GM18873 (cell line): ENCODE results near the gene ZNF25.
"Not testable (repeated sequence)": the region's sequence is repeated elsewhere in the genome, so short reads cannot be mapped to it uniquely, and the experiment has no call there.

Experiments
- ATAC-seq: cut with Tn5 transposase; IDR thresholded peaks from one replicate; pipeline ENCODE4 v1.9.1; 2021; ENCODE audit warnings: mild to moderate bottlenecking, moderate library complexity, moderate number of reproducible peaks; ENCODE audit not compliant: unreplicated experiment, low FRiP score

Gene ZNF25

DNA sequence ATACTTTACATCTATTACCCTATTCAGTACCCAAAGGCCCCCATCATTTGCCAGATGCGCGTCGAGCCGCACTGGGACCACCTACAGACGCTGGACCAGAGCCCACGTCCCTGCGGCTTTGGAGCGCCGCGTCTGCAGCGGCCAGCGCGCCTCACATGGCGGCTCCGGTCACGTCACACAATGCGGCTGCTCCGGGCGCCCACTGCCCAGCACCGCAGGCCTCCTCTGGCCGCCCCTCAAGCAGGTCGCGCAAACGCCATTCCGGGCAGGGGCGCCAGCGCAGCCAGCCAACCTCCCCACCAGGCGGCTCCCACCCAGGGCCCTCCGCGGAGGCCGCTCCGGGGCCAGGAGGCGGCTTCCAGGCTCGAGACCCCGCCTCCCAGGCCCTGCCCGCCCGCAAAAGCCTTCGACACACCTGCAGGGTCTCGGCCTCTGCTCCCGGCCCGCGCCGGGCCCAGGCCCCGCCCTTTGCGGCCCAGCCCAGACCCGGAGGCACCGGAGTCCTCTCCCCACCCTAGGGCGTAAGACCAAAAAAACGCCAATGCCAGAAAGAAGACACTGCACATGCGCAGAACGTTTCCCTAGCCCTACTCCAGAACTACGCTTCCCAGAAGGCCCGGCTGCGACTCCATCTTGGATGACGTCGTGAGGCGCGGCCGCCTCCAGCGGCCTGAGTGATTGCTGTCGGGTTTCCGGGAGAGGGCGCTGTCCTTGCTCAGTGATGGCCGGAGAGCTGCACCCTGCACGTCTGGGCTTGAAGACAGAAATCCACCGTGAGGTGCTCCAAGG, at the start of gene ZNF25:
Gene ZNF25, minus strand, starts transcription at position 557 of the 789 bp plus-strand sequence. CDS start 4,925 bp downstream, outside the sequence.
- peak; percentile 92 for ATAC-seq

DNA sequence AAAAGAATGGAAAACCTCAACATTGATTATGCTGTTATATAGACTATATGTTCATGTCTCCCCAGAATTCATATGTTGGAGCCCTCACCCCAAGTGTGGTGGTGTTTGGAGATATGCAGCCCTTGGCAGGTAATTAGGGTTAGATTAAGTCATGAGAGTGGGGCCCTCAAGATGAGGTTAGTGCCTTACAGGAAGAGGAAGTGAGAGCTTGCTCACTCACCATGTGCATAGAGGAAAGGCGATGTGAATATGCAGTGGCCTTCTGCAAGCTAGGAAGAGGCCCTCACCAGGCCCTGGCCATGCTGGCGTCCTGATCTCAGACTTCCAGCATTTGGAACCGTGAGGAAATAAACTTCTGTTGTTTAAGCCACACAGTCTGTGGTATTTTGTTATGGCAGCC, 48.8 kb upstream of the ZNF25 start:
- peak; percentile 66 for ATAC-seq

DNA sequence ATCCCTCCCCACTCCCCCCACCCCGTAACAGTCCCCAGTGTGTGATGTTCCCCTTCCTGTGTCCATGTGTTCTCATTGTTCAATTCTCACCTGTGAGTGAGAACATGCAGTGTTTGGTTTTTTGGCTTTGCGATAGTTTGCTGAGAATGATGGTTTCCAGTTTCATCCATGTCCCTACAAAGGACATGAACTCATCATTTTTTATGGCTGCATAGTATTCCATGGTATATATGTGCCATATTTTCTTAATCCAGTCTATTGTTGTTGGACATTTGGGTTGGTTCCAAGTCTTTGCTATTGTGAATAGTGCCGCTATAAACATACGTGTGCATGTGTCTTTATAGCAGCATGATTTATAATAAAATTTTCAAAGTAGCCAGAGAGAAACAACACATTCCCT, 42.7 kb upstream of the ZNF25 start:
- ATAC-seq, result not testable (repeated sequence)

DNA sequence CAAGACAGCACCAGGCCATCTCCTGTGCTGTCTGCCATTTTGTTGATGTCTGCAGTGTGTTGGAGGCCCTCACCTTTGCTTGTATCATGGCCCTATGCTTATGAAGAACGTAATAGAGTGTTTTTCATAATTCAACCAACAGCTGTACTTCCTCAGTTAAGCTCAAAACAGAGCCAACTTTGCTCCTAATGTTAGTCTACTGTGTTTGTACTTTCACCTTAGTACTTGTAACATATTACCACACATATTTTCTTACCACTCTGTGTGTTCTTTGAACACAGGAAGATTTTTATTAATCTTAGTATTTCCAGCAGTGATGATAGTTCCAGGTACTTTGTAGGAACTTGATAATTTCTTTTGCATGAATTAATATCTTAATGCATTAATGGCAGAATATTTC, 39.9 kb upstream of the ZNF25 start:
- ATAC-seq, result no peak

DNA sequence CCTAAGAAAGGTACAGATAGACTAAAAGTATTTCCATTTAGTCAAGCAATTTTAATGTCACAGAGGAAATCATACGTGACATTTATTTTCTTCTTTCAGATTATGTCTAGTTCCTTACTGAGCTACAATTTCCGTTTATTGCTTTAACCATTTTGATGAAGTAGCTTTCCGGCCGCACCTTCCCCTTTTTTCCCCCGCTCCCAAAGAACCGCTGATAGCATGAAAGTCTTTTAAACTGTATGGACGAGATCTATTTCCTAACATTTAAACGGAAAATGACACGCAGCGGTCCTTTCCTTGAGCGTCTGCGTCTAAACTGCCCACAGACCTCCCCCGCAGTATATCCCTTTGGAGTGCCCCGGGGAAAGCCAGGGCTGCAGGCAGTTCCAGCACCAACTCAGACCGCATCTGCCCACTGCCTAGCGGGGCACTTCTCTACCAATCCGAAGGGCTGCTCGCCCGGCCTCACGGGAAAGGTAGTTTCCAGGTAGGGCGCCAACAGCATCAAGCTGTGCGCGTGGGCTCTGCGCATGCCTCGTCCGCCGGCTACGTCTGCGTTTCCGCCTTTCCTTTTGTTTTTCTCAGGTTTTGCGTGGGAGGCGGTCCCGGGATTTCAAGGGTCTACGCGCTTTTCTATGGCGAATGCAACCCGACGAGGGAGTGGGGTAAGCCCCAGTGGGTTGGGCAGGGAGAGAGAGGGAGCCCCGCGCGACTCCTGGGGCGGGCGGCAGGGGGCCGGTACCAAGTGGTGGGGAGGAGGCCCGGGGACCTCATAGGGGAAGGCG, 33.9 kb upstream of the ZNF25 start, which contains the start of gene ZNF33A:
Gene ZNF33A, plus strand, starts transcription at position 557 of the 785 bp plus-strand sequence. CDS start 1,667 bp downstream, outside the sequence.
- peak; percentile 84 for ATAC-seq

DNA sequence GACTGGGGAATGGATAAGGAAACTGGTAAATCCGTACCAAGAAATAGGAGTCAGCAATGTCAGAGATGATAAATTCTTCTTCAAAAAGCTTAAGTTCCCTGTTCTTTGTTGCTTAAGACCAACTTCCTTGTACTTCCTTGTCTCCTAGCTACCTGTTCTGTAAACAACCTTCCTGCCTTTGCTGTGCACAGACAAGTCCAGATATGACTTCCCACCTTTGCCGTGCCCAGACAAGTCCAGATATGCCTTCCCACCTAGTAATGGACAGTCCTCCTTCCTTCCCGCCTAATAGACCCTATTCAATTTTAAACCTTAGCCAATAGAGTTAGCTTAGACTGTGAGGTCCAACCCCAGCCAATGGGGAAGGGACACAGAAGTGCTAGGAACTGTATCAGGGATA, 31.5 kb upstream of the ZNF25 start:
- no peak for ATAC-seq

DNA sequence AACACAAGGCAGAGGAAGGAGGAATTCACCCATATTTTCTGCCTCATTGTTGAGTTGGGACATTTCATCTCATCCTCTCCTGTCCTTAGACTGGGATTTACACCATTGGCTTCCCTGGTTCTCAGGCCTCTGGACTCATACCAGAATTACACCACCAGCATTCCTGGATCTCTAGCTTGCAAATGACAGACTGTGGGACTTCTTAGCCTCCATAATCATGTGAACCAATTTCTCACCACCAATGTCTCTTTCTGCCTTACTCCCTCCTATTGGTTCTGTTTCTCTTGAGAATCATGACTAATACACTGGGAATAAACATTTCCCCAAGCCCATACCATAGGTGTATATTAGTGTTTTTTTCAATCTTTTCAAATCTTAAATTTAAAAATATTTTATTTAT, 31.1 kb upstream of the ZNF25 start:
- no peak for ATAC-seq

DNA sequence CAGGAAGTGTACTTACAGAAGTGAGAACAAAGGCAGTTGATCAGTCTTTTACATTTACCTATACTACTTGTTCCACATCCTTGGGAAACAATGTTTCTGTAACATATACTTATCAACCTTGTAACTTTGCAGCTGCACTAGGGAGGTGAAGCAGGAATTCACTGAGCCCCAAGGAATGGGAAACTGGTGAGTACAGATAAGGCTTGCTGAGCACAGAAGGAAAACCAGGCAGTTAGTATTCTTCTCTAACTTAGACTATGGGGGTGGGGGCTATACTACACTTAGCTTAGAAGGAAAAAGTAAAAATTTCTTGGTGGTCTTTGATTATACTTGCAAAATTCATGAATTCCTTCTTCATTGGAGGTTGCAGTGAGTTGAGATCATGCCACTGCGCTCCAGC, 27.1 kb upstream of the ZNF25 start:
- ATAC-seq, result no peak

DNA sequence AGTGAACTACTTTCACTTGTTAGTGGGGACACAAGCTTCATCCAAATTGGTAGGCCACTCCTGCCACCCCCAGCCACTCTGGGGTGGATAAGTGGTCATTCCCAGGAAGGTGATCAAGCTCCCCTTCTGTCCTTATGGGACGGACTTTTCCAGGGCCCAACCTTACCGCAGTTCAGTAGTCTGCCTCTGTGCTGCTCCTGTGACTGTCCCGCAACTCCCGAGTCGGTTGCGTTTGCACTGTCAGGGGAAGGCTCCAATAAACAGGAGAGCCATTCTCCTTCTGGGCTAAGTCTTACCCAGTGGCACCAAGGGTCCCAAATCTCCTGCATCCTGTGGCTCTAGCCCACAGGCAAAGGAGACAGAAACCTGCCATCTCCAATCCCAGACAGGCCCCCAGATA, 26.6 kb upstream of the ZNF25 start:
- ATAC-seq, result no peak

DNA sequence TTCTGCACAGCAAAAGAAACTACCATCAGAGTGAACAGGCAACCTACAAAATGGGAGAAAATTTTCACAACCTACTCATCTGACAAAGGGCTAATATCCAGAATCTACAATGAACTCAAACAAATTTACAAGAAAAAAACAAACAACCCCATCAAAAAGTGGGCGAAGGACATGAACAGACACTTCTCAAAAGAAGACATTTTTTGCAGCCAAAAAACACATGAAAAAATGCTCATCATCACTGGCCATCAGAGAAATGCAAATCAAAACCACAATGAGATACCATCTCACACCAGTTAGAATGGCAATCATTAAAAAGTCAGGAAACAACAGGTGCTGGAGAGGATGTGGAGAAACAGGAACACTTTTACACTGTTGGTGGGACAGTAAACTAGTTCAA, 24.0 kb upstream of the ZNF25 start:
- ATAC-seq, result not testable (repeated sequence)

DNA sequence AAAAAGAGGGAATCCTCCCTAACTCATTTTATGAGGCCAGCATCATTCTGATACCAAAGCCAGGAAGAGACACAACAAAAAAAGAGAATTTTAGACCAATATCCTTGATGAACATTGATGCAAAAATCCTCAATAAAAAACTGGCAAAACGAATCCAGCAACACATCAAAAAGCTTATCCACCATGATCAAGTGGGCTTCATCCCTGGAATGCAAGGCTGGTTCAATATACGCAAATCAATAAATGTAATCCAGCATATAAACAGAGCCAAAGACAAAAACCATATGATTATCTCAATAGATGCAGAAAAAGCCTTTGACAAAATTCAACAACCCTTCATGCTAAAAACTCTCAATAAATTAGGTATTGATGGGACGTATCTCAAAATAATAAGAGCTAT, 22.5 kb upstream of the ZNF25 start:
- not testable (repeated sequence) for ATAC-seq

DNA sequence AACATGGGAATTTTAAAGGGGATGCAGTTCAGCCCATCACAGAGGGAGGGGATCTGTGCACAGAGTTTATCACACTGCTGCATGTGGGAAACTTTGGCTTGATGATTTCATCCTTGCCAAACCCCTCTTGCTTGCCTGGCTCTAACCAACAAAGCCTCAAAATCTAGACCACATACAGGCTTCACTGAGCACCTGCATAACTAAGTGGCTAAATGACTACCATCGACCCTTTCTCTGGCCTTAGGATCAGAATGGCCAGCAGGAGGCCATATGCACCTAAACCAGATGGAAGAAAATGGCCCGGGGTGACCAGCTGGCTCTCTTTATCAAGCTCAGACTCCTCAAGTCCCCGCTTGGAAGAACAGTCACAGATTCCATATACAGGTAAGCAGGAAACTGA, 15.6 kb upstream of the ZNF25 start:
- no peak for ATAC-seq

DNA sequence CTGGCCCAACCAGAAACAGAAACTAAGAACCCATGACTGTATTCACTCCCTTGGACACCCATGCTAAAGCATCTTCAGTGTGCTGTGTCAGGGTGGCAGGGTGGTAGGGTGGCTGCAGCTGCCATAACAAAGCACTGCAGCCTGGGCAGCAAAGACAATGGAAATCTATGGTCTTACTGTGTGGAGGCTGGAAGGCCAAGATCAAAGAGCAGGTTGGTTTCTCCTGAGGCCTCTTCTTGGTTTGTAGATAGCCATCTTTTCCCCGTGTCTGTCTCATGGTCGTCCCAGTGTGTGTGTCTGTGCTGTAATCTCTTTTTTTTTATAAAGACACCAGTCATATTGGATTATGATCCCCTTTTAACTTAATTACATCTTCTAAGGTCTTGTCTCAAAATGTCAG, 15.2 kb upstream of the ZNF25 start:
- no peak for ATAC-seq

DNA sequence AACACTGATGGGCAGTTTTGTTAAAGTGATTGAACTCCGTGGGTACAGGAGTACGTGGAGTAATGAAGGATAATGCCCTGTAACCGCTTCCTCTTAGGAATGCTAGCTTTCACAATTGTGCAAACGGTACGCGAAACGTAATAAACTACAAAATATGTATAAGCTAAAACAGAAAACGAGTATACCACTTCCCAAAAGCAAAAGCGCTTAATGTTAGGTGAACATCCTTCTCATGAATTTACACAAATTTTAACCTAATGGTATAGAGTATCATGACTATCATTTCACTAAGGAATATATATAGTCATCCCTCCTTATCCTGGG, 395 bp upstream of the ZNF25 start:
- ATAC-seq, result no peak

DNA sequence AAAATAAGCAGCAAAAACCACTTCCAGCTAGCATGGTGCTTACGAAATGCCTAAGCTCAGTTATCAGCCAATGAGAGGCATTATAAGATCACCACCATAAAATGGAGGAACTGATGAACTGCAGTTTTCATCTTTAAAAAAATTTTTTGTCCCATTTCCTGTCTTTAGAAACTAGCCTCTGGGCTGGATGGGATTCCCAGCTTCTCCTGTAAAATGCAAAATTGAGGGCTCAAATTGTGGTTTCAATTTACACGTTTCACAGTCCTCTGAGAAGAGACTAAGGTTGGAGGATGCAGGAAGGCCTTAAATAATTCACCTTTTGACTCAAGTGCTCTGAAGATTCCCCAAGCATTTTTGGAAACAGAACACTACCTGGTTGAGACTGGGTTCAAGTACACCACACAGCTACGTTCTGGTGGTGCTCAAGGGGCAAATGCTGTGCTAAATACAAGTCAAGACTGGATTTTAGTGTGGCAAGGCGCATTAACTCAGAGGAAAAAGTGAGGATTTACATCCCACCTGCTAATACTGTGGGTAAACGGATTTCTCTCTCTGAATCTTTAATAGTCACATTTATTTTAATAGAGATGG, 951 bp downstream of the ZNF25 start:
- no peak for ATAC-seq

DNA sequence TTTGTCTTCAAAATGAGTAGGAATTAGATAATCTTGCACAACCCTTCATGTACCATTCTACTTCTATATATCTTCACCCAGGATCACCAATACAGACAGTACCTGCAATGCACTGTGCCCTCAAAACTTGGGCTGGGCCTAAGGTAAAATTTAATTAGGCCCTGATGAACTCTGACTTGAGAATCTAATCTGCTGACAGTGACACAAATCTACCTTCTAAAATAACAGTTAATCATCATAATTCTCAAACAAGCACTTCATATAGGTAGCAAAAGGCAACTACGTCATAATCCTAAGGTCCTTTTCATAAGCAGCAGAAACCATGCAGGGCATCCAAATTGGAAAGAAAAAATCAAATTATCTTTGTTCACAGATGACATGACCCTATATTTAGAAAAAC, 4.1 kb downstream of the ZNF25 start:
- ATAC-seq, result no peak

DNA sequence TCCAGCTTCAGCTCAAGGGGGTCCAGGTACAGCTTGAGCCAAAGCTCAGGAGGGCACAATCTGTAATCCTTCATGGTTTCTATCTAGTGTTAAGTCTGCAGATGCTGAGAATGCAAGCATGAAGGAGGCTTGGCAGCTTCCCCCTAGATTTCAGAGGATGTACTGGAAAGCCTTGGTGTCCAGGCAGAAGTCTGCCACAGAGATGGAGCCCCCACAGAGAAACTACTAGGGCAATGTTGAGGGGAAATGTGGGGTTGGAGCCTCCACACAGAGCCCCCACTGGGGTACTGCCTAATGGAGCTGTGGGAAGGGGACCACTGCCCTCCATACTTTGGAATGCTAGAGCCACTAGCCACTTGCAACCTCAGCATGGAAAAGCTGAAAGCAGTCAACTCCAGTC, 11.4 kb downstream of the ZNF25 start:
- ATAC-seq, result no peak

DNA sequence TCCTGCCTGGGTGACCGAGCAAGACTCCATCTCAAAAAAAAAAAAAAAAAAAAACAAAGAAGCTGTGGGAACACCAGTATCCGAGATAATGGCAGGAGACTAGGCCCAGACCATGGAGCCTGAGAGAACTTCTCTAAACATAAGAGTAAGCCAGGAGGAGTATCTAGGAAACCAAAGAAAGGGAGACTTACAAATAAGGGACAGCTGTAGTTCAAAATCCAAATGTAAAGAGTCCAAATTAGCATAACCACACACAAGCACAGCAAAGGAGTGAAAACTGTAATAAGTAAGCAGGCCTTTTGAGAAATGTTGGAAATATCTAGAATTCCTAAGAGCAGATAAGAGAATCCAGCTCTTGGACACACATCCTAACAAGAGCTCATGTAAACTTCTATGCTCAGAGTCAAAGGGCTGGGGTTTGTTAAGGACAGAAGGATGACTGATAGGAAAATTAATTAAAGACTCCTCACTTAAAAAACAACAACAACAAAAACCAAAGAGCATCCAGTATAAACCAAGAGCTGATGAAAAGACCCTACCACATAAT, 15.8 kb downstream of the ZNF25 start:
- no peak for ATAC-seq

DNA sequence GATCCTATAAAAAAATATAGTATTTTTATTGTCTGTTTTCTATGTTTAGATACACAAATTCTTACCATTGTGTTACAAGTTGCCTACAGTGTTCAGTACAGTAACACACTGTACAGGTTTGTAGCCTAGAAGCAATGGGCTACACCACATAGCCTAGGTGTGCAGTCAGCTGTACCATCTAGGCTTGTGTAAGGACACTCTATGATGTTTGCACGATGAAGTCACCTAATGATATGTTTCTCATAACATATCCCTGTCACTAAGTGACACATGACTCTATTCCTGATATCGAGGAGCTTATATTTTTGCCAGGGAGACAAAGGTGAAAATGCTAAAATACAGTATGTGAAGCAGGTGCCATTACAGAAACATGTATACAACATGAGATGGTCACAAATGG, 18.6 kb downstream of the ZNF25 start:
- no peak for ATAC-seq

DNA sequence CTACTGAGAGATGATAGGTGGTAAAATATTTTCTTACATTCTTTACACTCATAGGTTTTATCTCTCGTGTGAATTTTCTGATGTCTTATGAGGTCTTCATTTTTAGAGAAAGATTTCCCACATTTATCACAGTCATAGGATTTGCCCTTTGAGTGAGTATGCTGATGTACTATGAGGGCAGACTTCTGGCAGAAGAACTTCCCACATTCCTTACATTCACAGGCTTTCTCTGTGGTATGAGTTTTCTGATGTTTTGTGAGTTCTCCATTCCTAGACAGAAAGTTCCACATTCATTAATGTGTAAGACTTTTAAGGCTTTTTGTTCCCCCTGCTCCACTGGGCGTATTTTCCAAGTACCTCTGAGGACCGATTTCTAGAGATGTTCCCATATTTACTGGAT, 23.5 kb downstream of the ZNF25 start:
- no peak for ATAC-seq

DNA sequence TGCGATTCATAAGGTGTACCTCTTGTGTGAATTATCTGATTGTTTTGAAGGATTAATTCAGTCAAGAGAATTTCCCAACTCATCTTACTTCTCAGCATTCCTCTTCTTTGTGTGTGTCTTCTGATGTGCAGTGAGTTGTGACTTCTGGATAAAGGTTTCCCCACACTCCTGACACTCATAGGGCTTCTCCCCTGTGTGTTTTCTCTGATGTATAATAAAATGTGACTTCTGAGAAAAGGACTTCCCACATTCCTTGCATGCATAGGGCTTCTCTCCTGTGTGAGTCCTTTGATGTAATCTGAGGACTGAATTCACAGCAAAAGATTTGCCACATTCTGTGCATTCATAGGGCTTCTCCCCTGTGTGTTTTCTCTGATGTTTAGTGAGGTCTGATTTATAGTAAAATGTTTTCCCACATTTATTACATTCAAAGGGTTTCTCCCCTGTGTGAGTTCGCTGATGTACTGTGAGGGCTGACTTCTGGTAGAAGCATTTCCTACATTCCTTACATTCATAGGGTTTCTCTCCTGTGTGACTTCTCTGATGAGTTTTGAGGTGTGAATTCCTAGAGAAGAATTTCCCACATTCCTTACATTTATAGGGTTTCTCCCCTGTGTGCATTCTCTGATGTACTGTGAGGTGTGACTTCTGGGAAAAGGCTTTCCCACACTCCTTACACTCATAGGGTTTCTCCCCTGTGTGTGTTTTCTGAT, 24.2 kb downstream of the ZNF25 start:
- ATAC-seq, result no peak
